Colonic mucosa (tissue), 4 donors: ENCODE measurements around the gene ORC5. TPM values are rescaled to one million over a fixed set of nuclear protein-coding genes. Genes with fewer than 3 reads are reported as not detected.

ENCODE experiments used
- DNase-seq: peaks from one replicate; pipeline ENCODE4 v3.0.0-alpha.2; 2020
- H3K27ac ChIP-seq: fragments of 200-600 bp; one replicate; pipeline ENCODE4 v1.8.0; 2021
- H3K27me3 ChIP-seq: fragments of 200-600 bp; one replicate; pipeline ENCODE4 v1.8.0; 2021
- H3K36me3 ChIP-seq: fragments of 200-600 bp; one replicate; pipeline ENCODE4 v1.8.0; 2021
- H3K4me1 ChIP-seq: fragments of 200-600 bp; one replicate; pipeline ENCODE4 v1.8.0; 2021; ENCODE audit warnings: mild to moderate bottlenecking
- H3K4me3 ChIP-seq: fragments of 200-600 bp; one replicate; pipeline ENCODE4 v1.8.0; 2021
- H3K9ac ChIP-seq, 2 donors: one replicate each; pipeline ENCODE4 v1.7.0; 2013; ENCODE audit warnings: control low read depth in 2 of 2, low read depth in 2 of 2, low read length in 2 of 2
- H3K9me3 ChIP-seq: fragments of 200-600 bp; one replicate; pipeline ENCODE4 v1.8.0; 2021
- CTCF ChIP-seq: fragments of 200-600 bp; IDR thresholded peaks from one replicate; pipeline ENCODE4 v1.8.0; 2022; ENCODE audit warnings: antibody characterized with exemption, mild to moderate bottlenecking
- intact Hi-C: fragments of 100-400 bp; cut with DNase I; formaldehyde crosslinking; loops from one replicate; pipeline ENCODE4 v1.14.1; 2022
- total RNA-seq, 2 donors: library from RNA; stranded (reverse); fragmentation: NEBNext Ultra II Directional in 1 of 2; extraction: Animal tissue kit (Norgen Biotek cat#: 25700) in 1 of 2; gene quantifications; one replicate each; pipeline ENCODE4 v1.2.1, GENCODE V29; 2021
- donor health status: healthy.
- donor health status: DM: no; HTN: no; CAD: no.
- donor health status: DM: no; HTN: no; CAD: no.

Gene ORC5
- total RNA-seq, 2 donors from 2014 or later = 13.9 to 18.9 TPM

- Histone ChIP-seq H3K36me3 (no peaks in the 10 kb centered on the region), H3K27me3 (no peaks in the 10 kb centered on the region), H3K4me3 (no peak overlapping the region), H3K4me1 (no peaks in the 10 kb centered on the region), H3K9ac (no peak overlapping the region), H3K9me3 (no peaks in the 10 kb centered on the region), H3K27ac (peak overlapping the region; percentile 45)
- intact Hi-C loops = no loop called here
- DNase-seq = no peak
- no peak for TF ChIP-seq CTCF
Observed at GRCh38 chr7:104175361-104175984, 32.3 kb downstream of the ORC5 start.

- no peaks in the 10 kb centered on the region for H3K4me1 ChIP-seq
- H3K9me3 ChIP-seq = no peaks in the 10 kb centered on the region
- no peaks in the 10 kb centered on the region for H3K36me3 ChIP-seq
- intact Hi-C loops = no loop called here
- peak overlapping the region; percentile 45 for H3K27ac ChIP-seq
- H3K27me3 ChIP-seq = no peaks in the 10 kb centered on the region
- no peak overlapping the region for H3K9ac ChIP-seq
- DNase-seq = peak; percentile 80
- no peak overlapping the region for H3K4me3 ChIP-seq
- TF ChIP-seq CTCF = no peak
Observed at GRCh38 chr7:104174798-104175197, 33.0 kb downstream of the ORC5 start.

GRCh38 chr7:104162081-104162480, 45.7 kb downstream of the ORC5 start:
- Histone ChIP-seq H3K27me3 (no peaks in the 10 kb centered on the region), H3K4me1 (no peaks in the 10 kb centered on the region), H3K9me3 (no peaks in the 10 kb centered on the region), H3K36me3 (no peaks in the 10 kb centered on the region), H3K9ac (no peak overlapping the region), H3K4me3 (no peak overlapping the region), H3K27ac (no peak overlapping the region)
- intact Hi-C loops = no loop called here
- DNase-seq = no peak
- no peak for TF ChIP-seq CTCF

GRCh38 chr7:104161244-104161643, 46.6 kb downstream of the ORC5 start:
- no peak for DNase-seq
- no peak overlapping the region for H3K27ac ChIP-seq
- no peaks in the 10 kb centered on the region for H3K36me3 ChIP-seq
- H3K9me3 ChIP-seq = no peaks in the 10 kb centered on the region
- no peaks in the 10 kb centered on the region for H3K4me1 ChIP-seq
- H3K27me3 ChIP-seq = no peaks in the 10 kb centered on the region
- H3K9ac ChIP-seq = no peak overlapping the region
- no peak overlapping the region for H3K4me3 ChIP-seq
- intact Hi-C loops = no loop called here
- TF ChIP-seq CTCF = no peak

GRCh38 chr7:104160375-104160774, 47.4 kb downstream of the ORC5 start:
- Histone ChIP-seq H3K4me3 (no peak overlapping the region), H3K27ac (no peak overlapping the region), H3K27me3 (no peaks in the 10 kb centered on the region), H3K36me3 (no peaks in the 10 kb centered on the region), H3K4me1 (no peaks in the 10 kb centered on the region), H3K9ac (no peak overlapping the region), H3K9me3 (no peaks in the 10 kb centered on the region)
- intact Hi-C loops = no loop called here
- DNase-seq = no peak
- TF ChIP-seq CTCF = no peak
